Right hindlimb (tissue), 1 donor: Measurements from ENCODE around the gene MRC1.

Experiments
- DNase-seq: peaks from one replicate; pipeline ENCODE4 v3.0.0-alpha.2; 2018

MRC1 gene

DNA sequence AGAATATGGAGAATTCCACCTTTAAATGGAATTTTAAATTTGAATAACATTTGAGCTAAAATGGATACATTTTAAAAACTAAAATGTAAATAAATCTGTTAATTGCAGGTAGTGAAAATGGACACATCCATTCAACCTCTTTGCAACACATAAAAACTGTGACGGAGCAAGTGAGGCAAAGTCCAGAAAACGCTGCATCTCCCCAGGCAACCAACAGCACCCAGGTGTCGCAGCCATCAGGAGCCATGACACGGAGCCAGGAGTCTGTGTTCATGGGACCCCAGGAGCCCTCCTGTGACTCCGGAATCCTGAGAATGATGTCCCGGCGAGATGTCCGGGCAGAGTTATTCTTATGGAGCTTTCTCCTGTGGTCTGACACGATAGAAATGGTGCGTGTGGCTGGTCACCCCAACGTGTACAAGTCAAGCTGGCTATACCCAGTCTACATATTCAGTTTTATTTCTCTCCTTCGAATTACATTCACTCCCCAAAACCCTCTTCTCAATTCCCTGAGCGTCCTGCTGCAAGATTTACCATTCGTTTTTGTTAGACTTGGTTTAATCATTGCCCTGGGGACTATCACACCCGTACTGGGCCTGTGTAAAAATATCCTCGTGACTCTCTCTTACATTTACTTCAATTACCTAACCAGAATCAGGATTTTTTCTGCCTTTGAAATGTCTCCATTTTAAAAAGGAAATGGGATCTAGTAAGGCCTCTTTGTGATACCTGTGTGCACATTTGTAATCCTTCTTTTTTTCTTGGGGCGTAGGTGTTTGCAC is 13.1 kb upstream of the MRC1 start:
- DNase-seq, result no peak

DNA sequence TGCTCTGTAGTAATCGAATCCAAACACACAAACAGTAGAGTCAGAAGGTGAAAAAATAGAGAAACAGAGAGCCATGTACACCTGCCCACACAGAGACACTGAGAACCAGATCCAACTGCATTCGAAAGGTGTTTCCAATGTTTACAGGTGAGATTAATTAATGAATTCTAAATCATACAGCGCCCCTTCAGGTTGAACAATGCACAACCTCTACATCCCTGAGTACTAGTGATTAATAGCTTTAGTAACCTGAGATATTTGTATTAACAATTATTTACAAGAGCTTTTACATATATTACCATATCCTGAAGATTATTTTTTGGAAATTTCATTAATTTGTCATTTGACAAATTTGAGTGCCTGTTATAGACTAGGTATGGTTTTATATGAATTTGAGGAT is 7.6 kb upstream of the MRC1 start:
- no peak for DNase-seq

DNA sequence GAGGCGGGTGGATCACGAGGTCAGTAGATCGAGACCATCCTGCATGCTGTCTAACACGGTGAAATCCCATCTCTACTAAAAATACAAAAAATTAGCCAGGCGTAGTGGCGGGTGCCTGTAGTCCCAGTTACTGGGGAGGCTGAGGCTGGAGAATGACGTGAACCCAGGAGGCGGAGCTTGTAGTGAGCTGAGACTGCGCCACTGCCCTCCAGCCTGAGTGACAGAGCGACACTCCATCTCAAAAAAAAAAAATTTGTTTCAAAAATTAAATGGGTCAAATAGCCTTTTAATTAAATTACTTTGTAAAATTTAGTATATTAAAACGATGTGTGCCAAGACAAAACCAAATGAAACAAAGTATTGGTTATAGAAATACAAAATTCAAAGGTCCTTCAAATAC is 6.8 kb upstream of the MRC1 start:
- no peak for DNase-seq

DNA sequence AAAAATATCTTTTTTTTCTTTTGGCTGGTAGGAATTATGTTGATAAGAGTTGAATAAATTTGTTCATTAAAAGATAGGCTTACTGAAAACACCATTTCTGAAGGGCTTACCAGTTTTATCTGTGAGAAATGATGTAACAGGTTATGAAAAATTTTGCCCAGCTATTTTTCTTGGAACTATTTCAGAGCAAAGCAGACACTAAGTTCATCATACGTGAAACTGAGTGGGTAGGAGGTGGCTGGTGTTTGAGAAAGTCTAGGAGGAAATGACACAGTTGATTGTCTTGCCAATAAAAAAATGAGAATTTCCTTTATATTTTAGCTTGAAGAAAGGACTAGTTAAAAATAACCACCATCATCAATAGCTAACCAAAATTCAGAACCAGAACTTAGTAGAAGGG is 6.2 kb upstream of the MRC1 start:
- DNase-seq, result no peak

DNA sequence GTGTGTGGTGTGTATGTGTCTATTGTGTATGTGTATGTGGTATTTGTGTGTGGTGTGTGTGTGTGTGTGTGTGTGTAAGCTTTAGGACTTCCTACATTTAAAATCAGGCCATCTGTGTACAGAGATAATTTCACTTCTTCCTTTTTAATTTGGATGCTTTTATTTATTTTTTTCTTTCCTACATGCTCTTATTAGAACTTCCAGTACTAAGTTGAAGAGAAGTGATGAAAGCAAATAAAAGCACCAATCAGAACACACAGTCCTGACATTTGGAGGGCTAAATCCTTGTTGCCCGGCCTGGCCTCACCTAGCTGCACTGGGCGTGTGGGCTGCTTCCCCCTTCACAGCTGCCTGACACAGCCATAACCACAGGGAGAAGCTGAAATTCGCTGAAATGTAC is 3.8 kb upstream of the MRC1 start:
- no peak for DNase-seq

- no peak for DNase-seq
Measured at GRCh38 chr10:17805921-17806577, 3.1 kb upstream of the MRC1 start.

DNA sequence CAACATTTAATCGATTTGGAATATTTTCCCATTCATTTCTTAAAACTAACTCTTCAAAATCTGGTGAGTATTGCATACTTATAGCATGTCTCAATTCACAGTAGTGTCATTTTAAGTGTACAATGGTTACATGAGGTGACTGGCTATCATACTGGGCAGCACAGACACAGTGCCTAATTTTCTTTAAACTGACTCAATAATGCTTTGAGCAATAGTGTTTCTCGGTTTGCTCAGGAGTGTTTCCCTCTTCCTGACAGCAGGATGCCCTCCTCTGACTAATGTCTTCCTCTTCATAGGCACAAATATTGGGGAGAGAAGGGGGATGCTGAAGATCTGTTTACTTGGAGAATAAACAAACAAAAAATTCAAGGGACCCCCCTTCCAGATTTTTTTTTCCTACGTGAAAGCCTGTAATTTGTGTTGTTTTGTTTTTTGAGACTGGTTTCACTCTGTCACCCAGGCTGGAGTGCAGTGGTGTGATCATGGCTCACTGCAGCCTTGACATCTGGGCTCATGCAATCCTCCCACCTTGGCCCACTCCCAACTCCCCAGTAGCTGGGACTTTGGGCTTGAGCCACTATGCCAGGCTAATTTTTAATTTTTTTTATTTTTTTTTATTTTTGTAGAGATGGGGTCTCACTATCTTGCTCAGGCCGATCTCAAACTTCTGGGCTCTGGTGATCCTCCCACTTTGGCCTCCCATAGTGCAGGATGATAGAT is 2.2 kb downstream of the MRC1 start:
- no peak for DNase-seq

- no peak for DNase-seq
Measured at GRCh38 chr10:17814973-17815372, 5.8 kb downstream of the MRC1 start.

DNA sequence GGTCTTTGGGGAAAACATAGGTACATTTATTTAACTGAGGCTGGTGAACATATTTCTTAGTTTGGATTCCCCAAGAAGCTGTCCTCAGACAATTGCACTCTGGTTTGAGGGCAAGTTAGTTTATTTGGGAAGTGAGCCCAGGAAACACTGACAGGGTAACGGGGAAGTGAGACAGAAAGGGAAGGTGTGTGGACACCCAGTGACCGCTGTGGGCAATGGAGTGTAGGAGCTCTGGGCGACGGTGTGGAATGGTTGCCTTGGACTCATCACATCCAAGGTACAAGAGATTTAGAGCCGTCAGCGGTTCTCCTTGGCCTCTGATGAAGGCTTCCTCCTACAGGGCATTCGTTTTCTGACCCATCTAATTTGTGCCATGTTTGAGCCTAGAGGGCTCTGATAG is 7.1 kb downstream of the MRC1 start:
- DNase-seq, result no peak

- DNase-seq, result no peak
Measured at GRCh38 chr10:17817316-17817715, 8.2 kb downstream of the MRC1 start.

GRCh38 chr10:17817790-17818189 is 8.6 kb downstream of the MRC1 start:
- no peak for DNase-seq

DNA sequence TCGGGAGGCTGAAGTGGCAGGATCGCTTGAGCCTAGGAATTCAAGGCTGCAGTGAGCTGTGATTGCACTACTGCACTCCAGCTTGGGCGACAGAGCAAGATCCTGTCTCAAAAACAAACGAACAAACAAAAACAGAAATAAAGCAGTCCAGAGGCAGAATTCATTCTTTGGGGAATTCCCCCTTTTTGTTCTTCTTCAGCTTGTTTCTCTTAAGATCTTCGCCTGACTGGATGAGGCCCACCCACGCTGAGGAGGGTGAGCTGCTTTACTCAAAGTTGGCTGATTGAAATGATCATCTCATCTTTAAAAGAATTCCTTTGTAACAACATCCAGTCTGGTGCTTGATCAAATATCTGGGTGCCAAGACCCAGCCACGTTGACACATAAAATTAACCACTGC is 10.7 kb downstream of the MRC1 start:
- no peak for DNase-seq

- no peak for DNase-seq
Measured at GRCh38 chr10:17820943-17821342, 11.8 kb downstream of the MRC1 start.

DNA sequence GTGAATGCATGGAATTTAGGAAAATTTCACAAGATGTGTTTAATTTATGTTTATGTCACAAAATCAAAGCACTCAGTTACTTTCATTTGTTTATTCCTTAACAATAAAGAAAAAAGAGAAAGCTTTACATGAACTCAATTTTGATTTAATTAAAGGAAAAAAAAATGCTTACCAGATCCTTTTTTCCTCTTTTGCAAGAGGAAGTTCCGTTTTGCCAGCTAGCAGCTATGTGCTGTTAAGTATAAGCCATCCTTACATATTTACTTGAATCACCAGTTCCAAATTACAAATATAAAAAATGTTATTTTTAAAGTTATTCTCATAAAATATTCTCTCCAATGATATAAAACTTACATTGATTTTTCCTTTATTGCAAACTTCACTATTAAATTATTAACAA is 12.7 kb downstream of the MRC1 start:
- DNase-seq, result no peak

GRCh38 chr10:17831341-17831740 is 22.2 kb downstream of the MRC1 start:
- no peak for DNase-seq

DNA sequence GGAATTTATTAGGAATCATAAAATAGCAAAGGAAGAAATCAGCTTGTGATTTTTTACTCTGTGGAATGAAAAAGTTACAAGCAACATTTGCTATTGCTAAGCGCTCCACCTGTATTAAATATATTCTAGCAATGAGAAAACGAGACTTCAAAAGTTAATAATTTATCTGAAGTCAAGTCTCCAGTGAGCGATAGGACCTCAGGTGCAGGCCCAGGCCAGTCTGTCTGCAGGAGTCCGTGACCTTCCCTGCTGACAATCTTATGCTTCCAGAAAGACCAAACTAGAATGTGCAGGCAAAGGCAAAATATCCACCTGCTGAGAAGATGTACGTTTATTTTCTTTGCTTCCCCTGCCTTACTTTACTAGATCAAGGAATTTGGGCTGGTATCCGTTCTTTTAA is 22.7 kb downstream of the MRC1 start:
- DNase-seq, result no peak

- no peak for DNase-seq
Measured at GRCh38 chr10:17833656-17834055, 24.5 kb downstream of the MRC1 start.

- no peak for DNase-seq
Measured at GRCh38 chr10:17835688-17836087, 26.5 kb downstream of the MRC1 start.

DNA sequence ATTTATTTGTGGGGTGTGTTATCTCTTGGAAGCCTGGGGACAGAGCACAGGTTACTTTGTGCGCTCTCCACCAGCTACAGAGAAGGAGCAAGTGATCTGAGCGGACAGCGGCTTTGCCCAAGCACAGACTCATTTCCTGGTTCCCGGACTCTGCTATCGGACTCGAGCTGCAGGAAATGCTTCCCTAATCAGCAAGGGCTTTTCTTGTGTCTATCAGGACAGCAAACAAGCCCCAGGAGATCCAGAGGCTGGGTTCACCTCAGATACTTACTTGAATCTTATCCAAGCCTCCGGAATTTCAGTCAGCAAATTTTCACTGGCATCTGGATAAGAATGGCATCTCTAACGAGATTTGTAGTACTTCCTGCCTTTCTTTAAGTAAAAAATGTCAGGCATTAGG is 27.8 kb downstream of the MRC1 start:
- peak; percentile 31 for DNase-seq

DNA sequence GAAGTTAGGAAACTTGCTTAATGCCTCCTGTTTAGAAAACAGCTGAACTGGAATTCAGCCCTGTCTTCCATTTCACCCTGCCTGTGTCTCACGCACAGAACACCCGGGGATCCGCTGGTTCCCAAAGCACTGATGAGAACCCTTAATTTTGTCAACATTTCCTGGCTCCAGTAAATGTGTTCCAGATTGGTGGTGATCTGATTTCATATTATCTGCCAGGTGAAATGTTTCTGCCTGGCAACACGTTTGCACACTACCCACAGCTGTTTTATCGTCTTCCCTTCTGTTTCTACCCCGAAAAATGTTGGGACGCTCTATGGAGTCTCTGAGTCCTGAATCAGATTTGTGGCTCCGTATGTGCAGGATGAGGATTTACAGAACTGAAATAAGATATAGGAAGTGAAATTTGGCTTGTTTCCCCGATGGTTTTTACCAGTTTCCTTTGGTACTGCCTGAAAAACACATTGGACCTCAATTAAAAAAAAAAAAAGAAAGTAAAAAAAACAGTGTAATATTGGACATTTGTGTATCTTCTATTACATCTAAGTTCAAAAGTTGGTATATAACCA is 29.0 kb downstream of the MRC1 start:
- no peak for DNase-seq

- no peak for DNase-seq
Measured at GRCh38 chr10:17841050-17841449, 31.9 kb downstream of the MRC1 start.

DNA sequence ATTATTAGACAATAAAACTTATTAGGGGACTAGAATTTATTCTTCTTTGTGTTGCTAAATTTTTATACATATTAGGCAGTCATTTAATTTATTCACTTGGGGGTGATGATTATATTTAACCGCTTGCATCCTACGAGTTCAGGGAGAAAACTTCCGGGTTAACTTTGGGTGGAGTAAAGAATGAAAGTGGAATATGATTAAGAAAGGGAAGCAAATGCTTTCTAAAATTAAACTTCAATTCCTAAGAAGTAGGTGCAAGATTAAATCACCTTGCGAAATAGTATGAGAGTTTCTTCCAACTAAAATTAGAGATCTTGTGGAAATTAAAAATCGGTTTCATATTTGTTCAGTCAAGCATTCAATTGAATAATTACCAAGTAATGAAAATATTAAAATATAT is 33.5 kb downstream of the MRC1 start:
- DNase-seq, result no peak

DNA sequence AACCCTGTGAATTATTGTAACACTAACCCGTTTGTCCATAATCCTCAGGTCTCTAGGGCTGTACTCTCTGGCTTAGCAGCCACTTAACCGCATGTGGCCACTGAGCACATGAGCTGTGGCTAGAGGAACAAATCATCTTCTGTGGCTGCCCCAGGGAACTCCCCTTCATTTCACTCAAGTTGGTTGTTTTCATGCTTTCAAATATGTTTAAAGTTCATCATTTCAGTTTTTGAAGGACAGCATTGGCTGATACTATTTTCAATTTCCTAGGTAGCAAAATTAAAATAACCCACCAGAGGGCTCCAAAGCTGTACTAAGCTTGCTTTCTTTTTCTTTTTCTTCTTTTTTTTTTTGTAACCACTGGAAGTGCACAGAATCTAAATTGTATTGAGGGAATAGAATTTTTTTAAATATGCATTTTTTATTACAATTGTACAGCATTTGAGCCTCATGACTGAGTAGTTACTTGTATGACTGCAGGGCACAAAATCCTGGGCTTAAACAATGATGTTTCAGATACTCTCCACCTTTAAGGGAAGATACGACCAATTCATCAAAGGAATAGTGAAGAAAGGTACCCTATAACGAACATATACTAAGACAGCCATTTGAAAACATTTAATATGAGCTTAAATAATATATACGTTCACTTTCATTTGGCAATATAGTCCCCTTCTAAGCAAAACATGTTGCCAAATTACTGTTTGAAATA is 38.6 kb downstream of the MRC1 start:
- no peak for DNase-seq
